RKO (cell line): ENCODE results near the gene PCSK1.
"Not testable (repeated sequence)": the region's sequence is repeated elsewhere in the genome, so short reads cannot be mapped to it uniquely, and the experiment has no call there.

ENCODE experiments used
- DNase-seq: peaks from one replicate; pipeline ENCODE4 v3.0.0-alpha.2; 2016; ENCODE audit warnings: low spot score

The PCSK1 gene

GRCh38 chr5:96426831-96427230, 6.2 kb downstream of the PCSK1 start:
- no peak for DNase-seq

- no peak for DNase-seq
Observed at GRCh38 chr5:96425443-96425842, 7.6 kb downstream of the PCSK1 start.

GRCh38 chr5:96415897-96416296, 17.2 kb downstream of the PCSK1 start:
- no peak for DNase-seq

- DNase-seq = no peak
Observed at GRCh38 chr5:96412868-96413449, 20.1 kb downstream of the PCSK1 start.

GRCh38 chr5:96410013-96410412, 23.0 kb downstream of the PCSK1 start:
- no peak for DNase-seq

GRCh38 chr5:96408841-96409538, 24.1 kb downstream of the PCSK1 start:
- no peak for DNase-seq

- no peak for DNase-seq
Observed at GRCh38 chr5:96408210-96408777, 24.8 kb downstream of the PCSK1 start.

GRCh38 chr5:96407436-96407835, 25.6 kb downstream of the PCSK1 start:
- DNase-seq = no peak

GRCh38 chr5:96404191-96404867, 28.7 kb downstream of the PCSK1 start:
- DNase-seq = no peak

- DNase-seq = no peak
Observed at GRCh38 chr5:96402500-96402899, 30.5 kb downstream of the PCSK1 start.

- no peak for DNase-seq
Observed at GRCh38 chr5:96396878-96397277, 36.2 kb downstream of the PCSK1 start.

GRCh38 chr5:96395295-96395694, 37.8 kb downstream of the PCSK1 start:
- DNase-seq = not testable (repeated sequence)

GRCh38 chr5:96391921-96392320, 41.1 kb downstream of the PCSK1 start:
- DNase-seq = no peak

- no peak for DNase-seq
Observed at GRCh38 chr5:96388176-96388575, 44.9 kb downstream of the PCSK1 start.

GRCh38 chr5:96387616-96388015, 45.4 kb downstream of the PCSK1 start:
- DNase-seq = no peak

GRCh38 chr5:96385538-96385937, 47.5 kb downstream of the PCSK1 start:
- no peak for DNase-seq

- peak; percentile 76 for DNase-seq
Observed at GRCh38 chr5:96384353-96384752, 48.7 kb downstream of the PCSK1 start.

- DNase-seq = no peak
Observed at GRCh38 chr5:96381526-96381925, 51.5 kb downstream of the PCSK1 start.

- no peak for DNase-seq
Observed at GRCh38 chr5:96379896-96380295, 53.2 kb downstream of the PCSK1 start.

- no peak for DNase-seq
Observed at GRCh38 chr5:96377597-96377996, 55.5 kb downstream of the PCSK1 start.

- peak; percentile 30 for DNase-seq
Observed at GRCh38 chr5:96377167-96377566, 55.9 kb downstream of the PCSK1 start.

GRCh38 chr5:96374653-96375052, 58.4 kb downstream of the PCSK1 start:
- DNase-seq = no peak

GRCh38 chr5:96373381-96373733, 59.7 kb downstream of the PCSK1 start:
- no peak for DNase-seq
